ENCODE measurements around the gene NHLRC4. TPM values are rescaled to one million over a fixed set of nuclear protein-coding genes. Genes with fewer than 3 reads are reported as not detected.

The NHLRC4 gene
- total and polyA plus RNA-seq, 4 donors, result 2.3 to 8.6 (median 5.7) TPM

DNA sequence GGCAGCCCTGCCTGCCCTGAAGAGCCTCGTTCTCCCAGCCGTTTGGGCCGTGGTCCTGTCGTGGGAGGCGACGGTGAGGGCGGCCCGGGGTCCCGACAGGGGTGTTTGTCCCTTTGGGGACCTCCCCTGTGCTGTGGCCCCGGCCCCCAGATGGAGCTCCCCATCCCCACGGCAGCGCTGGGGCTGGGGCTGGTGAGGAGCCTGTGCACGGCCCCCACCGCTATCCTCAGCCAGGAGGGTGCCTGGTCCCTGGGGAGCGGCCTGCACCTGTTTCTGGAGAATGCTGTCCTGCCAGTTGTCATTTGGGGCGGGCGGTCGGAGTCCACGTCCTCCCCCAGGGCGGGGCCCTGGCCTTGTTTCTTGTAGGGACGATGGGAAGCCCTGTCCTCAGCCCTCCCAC, 32.7 kb upstream of the NHLRC4 start:
- DNase-seq (no peak), ATAC-seq (ENCODE audit: insufficient read depth, low FRiP score) (no peak)
- Histone ChIP-seq H3K9ac (ENCODE audit: insufficient read depth in 1 of 2, low read length in 2 of 2) (no peak overlapping the region), H3K9me3 (ENCODE audit: control insufficient read depth in 4 of 4, insufficient read depth in 3 of 4, low read length in 3 of 4) (no peaks in the 10 kb centered on the region), H3K36me3 (ENCODE audit: control insufficient read depth in 4 of 4, insufficient read depth in 4 of 4, low read length in 4 of 4) (peaks cover 0 to 32% (median 0%) of the 10 kb centered on the region in 4 donors), H3K4me3 (no peak overlapping the region), H3K27ac (ENCODE audit: low read depth in 1 of 2, low read length in 1 of 2) (no peak overlapping the region), H3K4me1 (ENCODE audit: control insufficient read depth in 5 of 5, insufficient read depth in 5 of 5, low read length in 5 of 5) (peaks cover 0 to 16% (median 5%) of the 10 kb centered on the region in 5 donors), H3K27me3 (ENCODE audit: control insufficient read depth in 3 of 3, insufficient read depth in 3 of 3, low read length in 2 of 3) (no peaks in the 10 kb centered on the region)
- 85 to 90% methylated on average over 21 of the region's 21 CpGs for WGBS, 2 donors
- no peak for TF ChIP-seq CTCF (IDR thresholded peaks at IDR 0.05; ENCODE audit: control extremely low read depth, extremely low read depth)

GRCh38 chr16:534856-535445, 31.9 kb upstream of the NHLRC4 start:
- Histone ChIP-seq H3K27ac (ENCODE audit: low read depth in 1 of 2, low read length in 1 of 2) (no peak overlapping the region), H3K27me3 (ENCODE audit: control insufficient read depth in 3 of 3, insufficient read depth in 3 of 3, low read length in 2 of 3) (no peaks in the 10 kb centered on the region), H3K9me3 (ENCODE audit: control insufficient read depth in 4 of 4, insufficient read depth in 3 of 4, low read length in 3 of 4) (no peaks in the 10 kb centered on the region), H3K4me1 (ENCODE audit: control insufficient read depth in 5 of 5, insufficient read depth in 5 of 5, low read length in 5 of 5) (peaks cover 0 to 7% (median 0%) of the 10 kb centered on the region in 5 donors), H3K9ac (ENCODE audit: insufficient read depth in 1 of 2, low read length in 2 of 2) (no peak overlapping the region), H3K36me3 (ENCODE audit: control insufficient read depth in 4 of 4, insufficient read depth in 4 of 4, low read length in 4 of 4) (peaks cover 0 to 33% (median 0%) of the 10 kb centered on the region in 4 donors), H3K4me3 (no peak overlapping the region)
- no peak for TF ChIP-seq CTCF (IDR thresholded peaks at IDR 0.05; ENCODE audit: control extremely low read depth, extremely low read depth)
- ATAC-seq (ENCODE audit: insufficient read depth, low FRiP score) (no peak), DNase-seq (no peak)
- WGBS, 2 donors, result 95 to 97% methylated on average over 27 of the region's 27 CpGs

- ATAC-seq (ENCODE audit: insufficient read depth, low FRiP score) (no peak), DNase-seq (no peak)
- peaks cover 0 to 39% (median 3%) of the 10 kb centered on the region in 4 donors for H3K36me3 ChIP-seq (ENCODE audit: control insufficient read depth in 4 of 4, insufficient read depth in 4 of 4, low read length in 4 of 4)
- no peak overlapping the region for H3K4me3 ChIP-seq
- TF ChIP-seq CTCF (IDR thresholded peaks at IDR 0.05; ENCODE audit: control extremely low read depth, extremely low read depth), result no peak
- WGBS, 2 donors, result 84 to 92% methylated on average over 39 of the region's 39 CpGs
- H3K4me1 ChIP-seq (ENCODE audit: control insufficient read depth in 5 of 5, insufficient read depth in 5 of 5, low read length in 5 of 5), result peaks cover 0 to 6% (median 0%) of the 10 kb centered on the region in 5 donors
- no peak overlapping the region for H3K9ac ChIP-seq (ENCODE audit: insufficient read depth in 1 of 2, low read length in 2 of 2)
- H3K27ac ChIP-seq (ENCODE audit: low read depth in 1 of 2, low read length in 1 of 2), result no peak overlapping the region
- no peaks in the 10 kb centered on the region for H3K9me3 ChIP-seq (ENCODE audit: control insufficient read depth in 4 of 4, insufficient read depth in 3 of 4, low read length in 3 of 4)
- no peaks in the 10 kb centered on the region for H3K27me3 ChIP-seq (ENCODE audit: control insufficient read depth in 3 of 3, insufficient read depth in 3 of 3, low read length in 2 of 3)
Observed at GRCh38 chr16:535446-536405, 31.1 kb upstream of the NHLRC4 start.

Data from lung (tissue), 12 donors.